Glutamatergic neuron (in vitro differentiated cells): ENCODE measurements around the gene LAMC1. TPM values are rescaled to one million over a fixed set of nuclear protein-coding genes. Genes with fewer than 3 reads are reported as not detected.

ENCODE experiments used
- DNase-seq: peaks from one replicate; pipeline ENCODE4 v3.0.0; 2022
- H3K27ac Mint-ChIP-seq: one replicate; pipeline ENCODE4 v1.8.0; 2020; ENCODE audit warnings: mild to moderate bottlenecking, mixed read lengths, inconsistent platforms; ENCODE audit not compliant: unreplicated experiment
- H3K27me3 Mint-ChIP-seq: one replicate; pipeline ENCODE4 v1.8.0; 2020; ENCODE audit warnings: mild to moderate bottlenecking, moderate library complexity, mixed read lengths, inconsistent platforms; ENCODE audit not compliant: unreplicated experiment
- H3K36me3 Mint-ChIP-seq: one replicate; pipeline ENCODE4 v1.8.0; 2020; ENCODE audit warnings: mild to moderate bottlenecking, mixed read lengths, inconsistent platforms; ENCODE audit not compliant: unreplicated experiment
- H3K4me1 Mint-ChIP-seq: one replicate; pipeline ENCODE4 v1.8.0; 2020; ENCODE audit warnings: mild to moderate bottlenecking, low read depth, mixed read lengths, inconsistent platforms; ENCODE audit not compliant: unreplicated experiment
- H3K4me3 Mint-ChIP-seq: one replicate; pipeline ENCODE4 v1.8.0; 2020; ENCODE audit warnings: mild to moderate bottlenecking, mixed read lengths, inconsistent platforms; ENCODE audit not compliant: unreplicated experiment
- H3K9me3 Mint-ChIP-seq: one replicate; pipeline ENCODE4 v1.8.0; 2020; ENCODE audit warnings: mild to moderate bottlenecking, moderate library complexity, mixed read lengths, inconsistent platforms; ENCODE audit not compliant: unreplicated experiment
- CTCF ChIP-seq: fragments of 200-600 bp; sonication (generic); IDR thresholded peaks from one replicate; pipeline ENCODE4 v1.5.0; 2021; ENCODE audit not compliant: partially characterized antibody, unreplicated experiment
- total RNA-seq: library from RNA; stranded (reverse); fragmentation: NEBNext Ultra II Directional; extraction: Animal tissue kit (Norgen Biotek cat#: 25700); gene quantifications from one replicate; pipeline ENCODE4 v1.2.1, GENCODE V29; 2021; ENCODE audit not compliant: unreplicated experiment

LAMC1 gene
- total RNA-seq, 1 donor from 2014 or later: 51.8 TPM

GRCh38 chr1:183103147-183103546 lies 79.9 kb downstream of the LAMC1 start:
- Mint-ChIP-seq H3K4me3 (no peak overlapping the region), H3K27me3 (no peaks in the 10 kb centered on the region), H3K27ac (no peak overlapping the region), H3K9me3 (no peaks in the 10 kb centered on the region), H3K4me1 (no peaks in the 10 kb centered on the region), H3K36me3 (no peaks in the 10 kb centered on the region)
- TF ChIP-seq CTCF: no peak
- no peak for DNase-seq

DNA sequence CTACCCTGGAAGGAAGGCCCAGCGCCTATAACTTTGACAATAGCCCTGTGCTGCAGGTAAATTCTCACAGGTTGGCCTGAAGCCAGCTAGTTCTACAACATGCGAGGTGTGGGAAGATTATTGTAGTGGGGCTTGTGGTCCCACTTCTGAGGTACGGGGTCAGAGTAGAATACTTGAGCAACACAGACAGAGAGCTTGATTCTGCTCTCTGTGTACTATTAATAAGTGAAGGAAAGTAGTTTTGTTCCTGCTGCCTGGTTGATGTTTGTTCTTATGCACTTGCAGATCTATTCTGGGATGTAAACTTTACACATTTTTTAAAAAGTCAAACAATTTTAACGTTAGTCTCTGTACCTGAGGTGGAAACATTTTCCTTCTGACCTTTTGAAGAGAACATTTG lies 80.4 kb downstream of the LAMC1 start:
- DNase-seq: no peak
- H3K4me3 Mint-ChIP-seq: no peak overlapping the region
- no peaks in the 10 kb centered on the region for H3K4me1 Mint-ChIP-seq
- no peak overlapping the region for H3K27ac Mint-ChIP-seq
- H3K36me3 Mint-ChIP-seq: no peaks in the 10 kb centered on the region
- TF ChIP-seq CTCF: no peak
- H3K27me3 Mint-ChIP-seq: no peaks in the 10 kb centered on the region
- no peaks in the 10 kb centered on the region for H3K9me3 Mint-ChIP-seq

DNA sequence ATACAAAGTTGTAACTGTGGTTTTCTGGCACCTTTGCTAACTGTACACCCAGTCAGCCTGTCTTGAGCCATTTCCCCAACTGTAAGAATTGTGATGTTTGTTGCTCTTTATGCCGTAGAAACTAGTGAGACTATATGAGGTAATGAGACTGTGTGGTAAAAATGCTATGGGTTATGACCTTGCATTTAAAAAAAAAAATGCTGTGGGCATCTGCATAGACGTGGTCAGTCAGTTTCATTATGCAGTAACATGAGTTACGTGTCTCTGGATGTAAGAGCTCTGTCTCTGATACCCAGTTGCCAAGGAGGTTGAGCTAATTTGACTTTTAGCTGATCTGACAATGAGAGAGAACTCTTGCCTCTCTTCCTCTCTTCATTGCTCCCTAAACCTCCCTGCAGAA lies 82.2 kb downstream of the LAMC1 start:
- Mint-ChIP-seq H3K9me3 (no peaks in the 10 kb centered on the region), H3K4me1 (no peaks in the 10 kb centered on the region), H3K36me3 (peaks cover 2% of the 10 kb centered on the region), H3K4me3 (no peak overlapping the region), H3K27ac (no peak overlapping the region), H3K27me3 (no peaks in the 10 kb centered on the region)
- TF ChIP-seq CTCF: no peak
- no peak for DNase-seq

DNA sequence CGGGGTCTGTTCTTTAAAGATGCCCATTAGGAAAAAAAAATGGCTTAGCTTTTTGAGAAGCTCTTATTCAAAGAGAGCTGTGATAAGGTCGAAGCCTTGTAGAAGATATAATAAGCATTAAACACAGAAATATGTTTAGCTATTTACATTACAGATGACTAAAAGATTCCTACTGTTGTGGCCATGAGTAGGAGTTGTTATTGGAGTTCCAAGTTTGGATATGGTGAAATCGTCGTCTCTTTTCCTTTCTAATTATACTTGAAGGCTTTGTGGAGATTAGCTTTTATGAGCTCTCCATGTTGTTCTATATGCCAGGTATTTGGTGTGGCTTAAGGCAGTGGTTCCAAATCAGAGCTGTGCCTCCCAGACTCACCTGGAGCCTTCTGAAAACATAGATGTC lies 82.9 kb downstream of the LAMC1 start:
- H3K27me3 Mint-ChIP-seq: no peaks in the 10 kb centered on the region
- no peak overlapping the region for H3K4me3 Mint-ChIP-seq
- no peaks in the 10 kb centered on the region for H3K9me3 Mint-ChIP-seq
- H3K27ac Mint-ChIP-seq: no peak overlapping the region
- no peak for TF ChIP-seq CTCF
- no peak for DNase-seq
- H3K36me3 Mint-ChIP-seq: peaks cover 3% of the 10 kb centered on the region
- no peaks in the 10 kb centered on the region for H3K4me1 Mint-ChIP-seq

- no peak for TF ChIP-seq CTCF
Observed at GRCh38 chr1:183106746-183107145, 83.5 kb downstream of the LAMC1 start.

More at GRCh38 chr1:183106746-183107145, 83.5 kb downstream of the LAMC1 start:
- Mint-ChIP-seq H3K4me3 (no peak overlapping the region), H3K27me3 (no peaks in the 10 kb centered on the region), H3K4me1 (no peaks in the 10 kb centered on the region), H3K9me3 (no peaks in the 10 kb centered on the region), H3K27ac (no peak overlapping the region), H3K36me3 (peaks cover 3% of the 10 kb centered on the region)
- no peak for DNase-seq
